ENCODE results near the gene ANKMY2.
"Not testable (repeated sequence)": the region's sequence is repeated elsewhere in the genome, so short reads cannot be mapped to it uniquely, and the experiment has no call there.

The ANKMY2 gene

GRCh38 chr7:16627236-16627635 is 18.3 kb downstream of the ANKMY2 start:
- no peak for DNase-seq (ENCODE audit: low read depth in 2 of 2)

GRCh38 chr7:16626388-16626787 is 19.2 kb downstream of the ANKMY2 start:
- no peak for DNase-seq (ENCODE audit: low read depth in 2 of 2)

- DNase-seq (ENCODE audit: low read depth in 2 of 2) = no peak
Measured at GRCh38 chr7:16619979-16620408, 25.6 kb downstream of the ANKMY2 start.

GRCh38 chr7:16616542-16616941 is 29.0 kb downstream of the ANKMY2 start:
- no peak for DNase-seq (ENCODE audit: low read depth in 2 of 2)

- no peak for DNase-seq (ENCODE audit: low read depth in 2 of 2)
Measured at GRCh38 chr7:16616122-16616521, 29.4 kb downstream of the ANKMY2 start.

- DNase-seq (ENCODE audit: low read depth in 2 of 2) = no peak
Measured at GRCh38 chr7:16615228-16615627, 30.3 kb downstream of the ANKMY2 start.

- no peak for DNase-seq (ENCODE audit: low read depth in 2 of 2)
Measured at GRCh38 chr7:16611711-16612110, 33.8 kb downstream of the ANKMY2 start.

- no peak for DNase-seq (ENCODE audit: low read depth in 2 of 2)
Measured at GRCh38 chr7:16609842-16610450, 35.6 kb downstream of the ANKMY2 start.

- no peak for DNase-seq (ENCODE audit: low read depth in 2 of 2)
Measured at GRCh38 chr7:16606704-16607103, 38.9 kb downstream of the ANKMY2 start.

GRCh38 chr7:16604054-16604453 is 41.5 kb downstream of the ANKMY2 start:
- no peak for DNase-seq (ENCODE audit: low read depth in 2 of 2)

GRCh38 chr7:16603633-16604032 is 41.9 kb downstream of the ANKMY2 start:
- DNase-seq (ENCODE audit: low read depth in 2 of 2) = no peak

- no peak for DNase-seq (ENCODE audit: low read depth in 2 of 2)
Measured at GRCh38 chr7:16599860-16600259, 45.7 kb downstream of the ANKMY2 start.

- no peak for DNase-seq (ENCODE audit: low read depth in 2 of 2)
Measured at GRCh38 chr7:16598015-16598414, 47.5 kb downstream of the ANKMY2 start.

- DNase-seq (ENCODE audit: low read depth in 2 of 2) = not testable (repeated sequence)
Measured at GRCh38 chr7:16595596-16595995, 50.0 kb downstream of the ANKMY2 start.

GRCh38 chr7:16594676-16595075 is 50.9 kb downstream of the ANKMY2 start:
- DNase-seq (ENCODE audit: low read depth in 2 of 2) = no peak

- DNase-seq (ENCODE audit: low read depth in 2 of 2) = no peak
Measured at GRCh38 chr7:16594061-16594460, 51.5 kb downstream of the ANKMY2 start.

- DNase-seq (ENCODE audit: low read depth in 2 of 2) = no peak
Measured at GRCh38 chr7:16592395-16592794, 53.2 kb downstream of the ANKMY2 start.

GRCh38 chr7:16590424-16590823 is 55.1 kb downstream of the ANKMY2 start:
- DNase-seq (ENCODE audit: low read depth in 2 of 2) = no peak

GRCh38 chr7:16589881-16590280 is 55.7 kb downstream of the ANKMY2 start:
- no peak for DNase-seq (ENCODE audit: low read depth in 2 of 2)

- DNase-seq (ENCODE audit: low read depth in 2 of 2) = no peak
Measured at GRCh38 chr7:16587790-16588189, 57.8 kb downstream of the ANKMY2 start.

- DNase-seq (ENCODE audit: low read depth in 2 of 2) = no peak
Measured at GRCh38 chr7:16587129-16587528, 58.4 kb downstream of the ANKMY2 start.

GRCh38 chr7:16586081-16586874 is 59.3 kb downstream of the ANKMY2 start:
- DNase-seq (ENCODE audit: low read depth in 2 of 2) = no peak

- DNase-seq (ENCODE audit: low read depth in 2 of 2) = no peak
Measured at GRCh38 chr7:16585540-16585939, 60.0 kb downstream of the ANKMY2 start.

Measured in stimulated activated CD8-positive, alpha-beta memory T cell treated with anti-CD3 and anti-CD28 coated beads, Interleukin-2, amount 100 ng/mL, for 1 hour (primary cell).